Loucy (cell line): ENCODE results near the gene MIA2.

Experiments used
- EZH2phosphoT487 ChIP-seq: fragments of 200-600 bp; IDR thresholded peaks from 2 replicates; pipeline ENCODE4 v1.6.1; 2018; ENCODE audit warnings: antibody characterized with exemption, mild to moderate bottlenecking, moderate library complexity, borderline replicate concordance
- TF ChIP-seq, protein P1 (sequence below): fragments of 200-600 bp; sonication (generic); conservative IDR thresholded peaks from 2 replicates; pipeline ENCODE4 v1.5.1; 2014; ENCODE audit warnings: mild to moderate bottlenecking, antibody characterized with exemption, low read length

DNA sequence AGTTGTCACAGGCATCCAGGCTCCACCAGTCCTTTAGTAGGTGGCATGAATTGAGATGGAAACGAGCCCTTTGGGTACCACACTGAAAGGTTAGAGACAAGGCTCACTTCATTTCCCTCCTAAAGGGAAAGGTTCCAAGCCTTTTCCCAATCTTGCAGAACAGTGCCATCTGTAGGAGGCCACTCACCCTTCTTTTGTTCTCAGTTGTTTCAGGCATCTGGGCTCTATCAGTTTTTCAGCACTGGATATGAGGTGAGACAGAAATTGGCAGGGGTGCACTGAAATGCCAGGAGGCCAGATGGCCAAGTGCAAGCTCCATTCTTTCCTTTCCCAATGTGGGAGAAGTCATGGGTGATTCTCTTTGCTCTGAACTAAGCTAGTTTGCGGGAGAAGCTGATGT lies 183.3 kb downstream of the MIA2 start:
- TF ChIP-seq EZH2phosphoT487: no peak
- TF ChIP-seq, protein P1, sequence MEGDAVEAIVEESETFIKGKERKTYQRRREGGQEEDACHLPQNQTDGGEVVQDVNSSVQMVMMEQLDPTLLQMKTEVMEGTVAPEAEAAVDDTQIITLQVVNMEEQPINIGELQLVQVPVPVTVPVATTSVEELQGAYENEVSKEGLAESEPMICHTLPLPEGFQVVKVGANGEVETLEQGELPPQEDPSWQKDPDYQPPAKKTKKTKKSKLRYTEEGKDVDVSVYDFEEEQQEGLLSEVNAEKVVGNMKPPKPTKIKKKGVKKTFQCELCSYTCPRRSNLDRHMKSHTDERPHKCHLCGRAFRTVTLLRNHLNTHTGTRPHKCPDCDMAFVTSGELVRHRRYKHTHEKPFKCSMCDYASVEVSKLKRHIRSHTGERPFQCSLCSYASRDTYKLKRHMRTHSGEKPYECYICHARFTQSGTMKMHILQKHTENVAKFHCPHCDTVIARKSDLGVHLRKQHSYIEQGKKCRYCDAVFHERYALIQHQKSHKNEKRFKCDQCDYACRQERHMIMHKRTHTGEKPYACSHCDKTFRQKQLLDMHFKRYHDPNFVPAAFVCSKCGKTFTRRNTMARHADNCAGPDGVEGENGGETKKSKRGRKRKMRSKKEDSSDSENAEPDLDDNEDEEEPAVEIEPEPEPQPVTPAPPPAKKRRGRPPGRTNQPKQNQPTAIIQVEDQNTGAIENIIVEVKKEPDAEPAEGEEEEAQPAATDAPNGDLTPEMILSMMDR: peak; percentile 48
